Ureter (tissue), 1 donor: ENCODE data around the gene TMEFF1. TPM values are rescaled to one million over a fixed set of nuclear protein-coding genes. Genes with fewer than 3 reads are reported as not detected.
"Not testable (repeated sequence)": the region's sequence is repeated elsewhere in the genome, so short reads cannot be mapped to it uniquely, and the experiment has no call there.

Experiments
- DNase-seq: peaks from one replicate; pipeline ENCODE4 v3.0.0-alpha.2; 2020; ENCODE audit warnings: low spot score
- total RNA-seq: library from RNA; stranded (reverse); gene quantifications from one replicate; pipeline ENCODE4 v1.2.4, GENCODE V29; 2023
- donor health status: DM: yes; HTN: yes; CAD: no.

The TMEFF1 gene
- total RNA-seq, 1 donor from 2014 or later, result not detected

- DNase-seq, result no peak
Observed at GRCh38 chr9:100489836-100490235, 16.9 kb downstream of the TMEFF1 start.

GRCh38 chr9:100492952-100493351 is 20.0 kb downstream of the TMEFF1 start:
- no peak for DNase-seq

DNA sequence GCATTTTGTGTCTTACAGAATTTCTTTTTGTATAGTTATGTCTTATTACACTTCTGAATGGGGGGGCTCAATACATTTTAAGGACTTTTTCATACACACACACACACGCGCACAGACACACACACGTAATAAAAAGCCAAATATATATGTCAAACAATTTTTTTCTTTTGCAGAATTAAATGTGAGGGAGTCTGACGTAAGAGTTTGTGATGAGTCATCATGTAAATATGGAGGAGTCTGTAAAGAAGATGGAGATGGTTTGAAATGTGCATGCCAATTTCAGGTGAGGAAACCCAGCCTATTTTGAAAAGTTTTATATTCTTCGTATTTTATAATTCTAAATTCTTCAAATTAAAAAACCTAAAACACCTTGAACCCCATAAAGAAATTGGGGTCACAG is 25.6 kb downstream of the TMEFF1 start:
- no peak for DNase-seq

GRCh38 chr9:100499460-100499859 is 26.5 kb downstream of the TMEFF1 start:
- no peak for DNase-seq

- DNase-seq, result no peak
Observed at GRCh38 chr9:100499866-100500265, 26.9 kb downstream of the TMEFF1 start.

- no peak for DNase-seq
Observed at GRCh38 chr9:100505564-100506159, 32.7 kb downstream of the TMEFF1 start.

DNA sequence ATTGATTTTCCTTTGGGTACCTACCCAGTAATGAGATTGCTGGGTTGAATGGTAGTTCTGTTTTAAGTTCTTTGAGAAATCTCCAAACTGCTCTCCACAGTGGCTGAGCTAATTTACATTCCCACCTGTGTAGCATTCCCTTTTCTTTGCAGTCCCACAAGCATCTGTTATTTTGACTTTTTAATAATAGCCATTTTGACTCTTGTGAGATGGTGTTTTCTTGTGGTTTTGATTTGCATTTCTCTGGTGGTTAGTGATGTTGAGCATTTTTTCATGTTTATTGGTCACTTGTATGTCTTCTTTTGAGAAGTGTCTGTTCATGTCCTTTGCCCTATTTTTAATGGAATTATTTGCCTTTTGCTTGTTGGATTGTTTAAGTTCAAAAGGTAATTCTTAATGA is 34.4 kb downstream of the TMEFF1 start:
- not testable (repeated sequence) for DNase-seq

DNA sequence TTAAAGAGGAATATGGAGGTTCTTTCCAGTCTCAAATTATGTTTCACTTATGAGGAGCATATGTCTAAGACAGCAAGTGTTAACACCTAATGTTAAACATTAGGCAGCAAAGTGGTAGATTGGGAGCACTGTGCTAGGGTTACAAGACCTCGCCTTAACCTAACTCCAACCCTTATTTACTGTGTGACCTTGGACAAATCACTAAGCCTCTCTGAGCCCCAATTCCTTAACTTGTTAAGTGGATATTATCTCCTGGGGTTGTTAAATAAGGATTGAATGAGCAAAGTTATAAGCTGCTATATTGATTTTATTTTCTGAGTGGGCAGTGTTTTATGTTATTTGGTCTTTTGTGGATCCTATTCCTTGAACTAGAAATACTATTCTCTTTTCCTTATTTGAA is 38.3 kb downstream of the TMEFF1 start:
- DNase-seq, result no peak

GRCh38 chr9:100515578-100516494 is 42.9 kb downstream of the TMEFF1 start:
- DNase-seq, result no peak

- DNase-seq, result no peak
Observed at GRCh38 chr9:100521282-100521681, 48.3 kb downstream of the TMEFF1 start.

DNA sequence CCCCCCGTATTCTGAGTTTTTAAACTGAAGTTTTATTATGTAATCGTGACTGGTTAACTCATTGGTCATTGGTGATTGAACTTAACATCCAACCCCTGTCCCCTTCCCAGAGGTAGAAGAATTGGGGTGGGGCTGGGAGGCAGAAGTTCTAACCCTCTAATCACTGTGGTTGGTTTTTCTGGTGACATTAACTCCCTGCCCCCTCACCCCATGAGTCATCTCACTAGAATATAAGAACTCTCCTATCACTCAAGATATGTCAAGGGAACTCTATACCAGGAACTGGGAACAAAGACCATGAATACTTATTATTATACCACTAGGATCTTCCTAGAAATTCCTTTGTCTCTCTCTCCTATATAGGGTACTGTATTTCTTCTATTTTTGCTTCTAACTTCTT is 52.6 kb downstream of the TMEFF1 start:
- no peak for DNase-seq

DNA sequence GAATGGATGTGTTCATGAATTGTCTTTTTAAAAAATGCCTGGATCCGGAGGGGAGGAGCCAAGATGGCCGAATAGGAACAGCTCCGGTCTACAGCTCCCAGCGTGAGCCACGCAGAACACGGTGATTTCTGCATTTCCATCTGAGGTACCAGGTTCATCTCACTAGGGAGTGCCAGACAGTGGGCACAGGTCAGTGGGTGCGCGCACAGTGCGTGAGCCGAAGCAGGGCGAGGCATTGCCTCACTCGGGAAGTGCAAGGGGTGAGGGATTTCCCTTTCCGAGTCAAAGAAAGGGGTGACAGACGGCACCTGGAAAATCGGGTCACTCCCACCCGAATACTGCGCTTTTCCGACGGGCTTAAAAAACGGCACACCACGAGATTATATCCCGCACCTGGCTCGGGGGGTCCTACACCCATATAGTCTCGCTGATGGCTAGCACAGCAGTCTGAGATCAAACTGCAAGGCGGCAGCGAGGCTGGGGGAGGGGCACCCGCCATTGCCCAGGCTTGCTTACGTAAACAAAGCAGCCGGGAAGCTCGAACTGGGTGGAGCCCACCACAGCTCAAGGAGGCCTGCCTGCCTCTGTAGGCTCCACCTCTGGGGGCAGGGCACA is 54.3 kb downstream of the TMEFF1 start:
- not testable (repeated sequence) for DNase-seq

DNA sequence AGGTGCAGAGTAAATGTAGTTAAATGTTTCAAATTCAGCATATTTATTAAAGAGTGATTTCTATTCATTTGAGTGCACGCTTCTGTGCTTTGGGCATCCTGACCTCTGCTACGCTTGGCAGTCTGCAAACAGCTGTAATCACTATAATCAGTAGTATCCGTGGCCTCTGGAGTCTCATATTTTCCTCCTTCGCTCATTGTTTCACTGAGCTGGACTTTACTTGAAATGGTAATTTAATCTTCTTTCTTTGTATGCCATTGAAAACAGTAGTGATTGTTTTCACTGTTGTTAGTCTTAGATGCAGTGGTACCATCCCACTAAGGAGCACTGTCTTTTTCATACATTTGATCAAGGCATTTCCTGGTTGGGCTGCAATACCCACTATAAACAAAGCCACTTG is 61.5 kb downstream of the TMEFF1 start:
- no peak for DNase-seq

DNA sequence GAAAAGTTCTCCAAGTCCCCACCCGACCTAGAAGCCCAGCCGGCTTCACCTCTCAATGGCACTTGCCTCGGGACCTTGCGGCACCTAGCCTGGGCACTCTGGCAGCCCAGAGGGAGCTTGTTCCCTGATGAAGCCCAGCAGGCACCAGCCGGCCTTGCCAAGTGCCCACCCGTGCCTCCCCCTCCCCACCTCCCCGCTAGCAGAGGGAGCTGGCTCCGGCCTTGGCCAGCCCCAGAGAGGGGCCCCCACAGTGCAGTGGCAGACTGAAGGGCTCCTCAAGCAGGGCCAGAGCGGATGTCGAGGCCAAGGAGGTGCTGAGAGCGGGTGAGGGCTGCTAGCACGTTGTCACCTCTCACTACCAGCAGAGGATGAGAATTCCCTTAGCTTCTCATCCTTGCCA is 67.4 kb downstream of the TMEFF1 start:
- no peak for DNase-seq

DNA sequence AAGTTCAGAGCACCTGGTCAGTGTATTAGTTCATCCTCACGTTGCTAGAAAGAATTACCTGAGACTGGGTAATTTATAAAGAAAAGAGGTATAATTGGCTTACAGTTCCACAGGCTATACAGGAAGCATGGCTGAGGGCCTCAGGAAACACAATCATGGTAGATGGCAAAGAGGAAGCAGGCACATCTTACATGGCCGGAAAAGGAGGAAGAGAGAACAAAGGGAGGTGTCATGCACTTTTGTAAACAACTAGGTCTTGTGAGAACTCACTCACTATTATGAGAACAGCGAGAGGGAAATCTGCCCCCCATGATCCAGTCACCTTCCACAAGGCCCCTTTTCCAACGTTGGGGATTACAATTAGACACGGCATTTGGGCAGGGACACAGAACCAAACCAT is 76.1 kb downstream of the TMEFF1 start:
- no peak for DNase-seq

DNA sequence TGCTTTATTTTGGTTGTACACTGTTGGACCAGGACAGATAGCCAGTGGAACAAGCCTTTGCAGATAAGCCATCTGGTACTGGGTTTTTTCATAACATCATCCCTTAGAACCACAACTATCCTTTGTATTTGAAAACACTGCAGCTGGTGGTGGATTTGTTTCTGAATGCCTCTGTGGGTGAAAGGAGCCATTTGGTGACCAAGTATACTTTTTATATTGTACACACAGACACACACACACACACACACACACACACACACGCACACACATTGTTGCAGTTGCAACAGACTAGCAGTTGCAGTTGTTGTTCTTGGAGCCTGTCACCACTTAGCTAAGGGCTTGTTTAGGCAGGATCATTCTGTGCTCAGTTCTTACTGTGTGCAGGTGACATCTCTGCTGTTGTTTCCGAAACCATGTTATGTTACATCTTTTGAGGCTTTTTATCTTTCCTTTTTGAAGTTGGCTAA is 82.0 kb downstream of the TMEFF1 start:
- DNase-seq, result no peak

GRCh38 chr9:100555471-100555870 is 82.5 kb downstream of the TMEFF1 start:
- DNase-seq, result no peak

GRCh38 chr9:100557053-100557452 is 84.1 kb downstream of the TMEFF1 start:
- DNase-seq, result no peak

DNA sequence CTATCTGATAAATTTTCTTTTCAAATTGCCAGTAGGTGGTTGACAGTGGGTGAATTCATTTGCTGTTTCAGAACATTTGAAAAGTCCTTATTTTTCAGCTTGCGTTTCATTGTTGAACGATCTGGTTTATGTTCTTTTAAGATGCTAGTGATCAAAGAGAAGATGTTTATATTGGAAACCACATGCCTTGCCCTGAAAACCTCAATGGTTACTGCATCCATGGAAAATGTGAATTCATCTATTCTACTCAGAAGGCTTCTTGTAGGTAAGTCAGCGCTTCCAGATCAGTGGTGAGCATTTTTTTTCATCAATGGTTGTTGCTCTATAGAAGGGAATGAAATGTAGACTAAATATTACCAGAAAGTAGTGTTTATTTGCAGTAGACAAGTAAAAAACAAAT is 88.3 kb downstream of the TMEFF1 start:
- DNase-seq, result no peak

DNA sequence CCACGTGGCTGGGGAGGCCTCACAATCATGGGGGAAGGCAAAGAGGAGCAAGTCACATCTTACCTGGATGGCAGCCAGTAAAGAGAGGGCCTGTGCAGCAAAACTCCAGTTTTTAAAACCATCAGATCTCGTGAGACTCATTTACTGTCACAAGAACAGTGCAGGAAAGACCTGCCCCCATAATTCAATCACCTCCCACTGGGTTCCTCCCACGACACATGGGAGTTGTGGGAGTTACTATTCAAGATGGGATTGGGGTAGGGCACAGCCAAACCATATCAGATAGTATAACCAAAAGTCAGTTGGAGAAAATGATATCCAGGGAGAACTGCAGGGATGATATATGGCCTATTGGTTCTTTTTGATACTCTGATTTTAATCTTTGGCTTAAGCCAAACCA is 94.9 kb downstream of the TMEFF1 start:
- DNase-seq, result no peak

GRCh38 chr9:100573655-100574260 is 100.8 kb downstream of the TMEFF1 start:
- no peak for DNase-seq

- no peak for DNase-seq
Observed at GRCh38 chr9:100575006-100575405, 102.1 kb downstream of the TMEFF1 start.
